Psoas muscle (tissue), 8 donors: Measurements from ENCODE around the gene PASK. TPM values are rescaled to one million over a fixed set of nuclear protein-coding genes. Genes with fewer than 3 reads are reported as not detected.

Experiments used
- ATAC-seq, 4 donors: fragments of 200-7000 bp; cut with Tn5 transposase; one replicate each; pipeline ENCODE4 v1.9.1; 2020; ENCODE audit warnings: moderate library complexity in 3 of 4, mild to moderate bottlenecking in 2 of 4
- DNase-seq, 2 donors: peaks; one replicate each; pipeline ENCODE4 v3.0.0-alpha.2; 2020
- H3K27ac ChIP-seq: fragments of 200-600 bp; one replicate; pipeline ENCODE4 v1.8.0; 2022
- H3K27me3 ChIP-seq, 3 donors: fragments of 200-600 bp in 1 of 3; one replicate each; pipeline versions ENCODE4 v1.6.1 to v1.8.0; 2013 to 2022; ENCODE audit warnings: low read length in 2 of 3, mild to moderate bottlenecking in 2 of 3, moderate library complexity in 1 of 3; ENCODE audit not compliant: insufficient read depth in 3 of 3
- H3K36me3 ChIP-seq, 2 donors: fragments of 200-600 bp in 1 of 2; one replicate each; pipeline versions ENCODE4 v1.6.1 to v1.8.0; 2013 to 2022; ENCODE audit warnings: low read depth in 1 of 2, mild to moderate bottlenecking in 1 of 2, moderate library complexity in 1 of 2; ENCODE audit not compliant: insufficient read depth in 1 of 2
- H3K4me1 ChIP-seq: fragments of 200-600 bp; one replicate; pipeline ENCODE4 v1.8.0; 2022
- H3K4me3 ChIP-seq: fragments of 200-600 bp; one replicate; pipeline ENCODE4 v1.8.0; 2022; ENCODE audit warnings: mild to moderate bottlenecking
- H3K9me3 ChIP-seq: fragments of 200-600 bp; one replicate; pipeline ENCODE4 v1.8.0; 2022
- WGBS, 3 donors: extraction: QIAGEN DNeasy Blood & Tissue Kit; methylation state at CpG; one replicate each; pipeline versions ENCODE4 v1.1.6 to v1.1.7; 2013; 5-methylcytosine and 5-hydroxymethylcytosine counted together
- intact Hi-C, 2 donors: fragments of 100-400 bp; cut with DNase I; formaldehyde crosslinking; loops; one replicate each; pipeline versions ENCODE4 v1.11.0 to v1.14.2; 2022
- polyA plus RNA-seq, 3 donors: library from polyadenylated mRNA; stranded (reverse); fragments of 200-250 nt; gene quantifications; one replicate each; pipeline ENCODE4 v1.2.3, GENCODE V29; 2013
- total RNA-seq, 4 donors: library from RNA; stranded (reverse); fragmentation: NEBNext Ultra II Directional in 2 of 4; extraction: Animal tissue kit (Norgen Biotek cat#: 25700) in 2 of 4; gene quantifications; one replicate each; pipeline versions ENCODE4 v1.2.1 to v1.2.4, GENCODE V29; 2021 to 2023
- TF ChIP-seq, protein P1 (sequence below): fragments of 200-600 bp; IDR thresholded peaks from one replicate; pipeline ENCODE4 v1.8.0; 2022; ENCODE audit warnings: antibody characterized with exemption
- donor health status: healthy with polysubstance abuse.
- donor health status: DM: no; HTN: no; CAD: no; lungs with moderate emphysema.
- donor health status: Bipolar disorder and iron deficiency.
- donor health status: healthy.
- donor health status: DM: yes; HTN: yes; CAD: no.
- donor health status: DM: no; HTN: no; CAD: no.
- donor health status: DM: no; HTN: no; CAD: no.
- donor health status: DM: yes; HTN: yes; CAD: no.

Gene PASK
- total and polyA plus RNA-seq, 7 donors: 0.41 to 1.9 (median 0.95) TPM

DNA sequence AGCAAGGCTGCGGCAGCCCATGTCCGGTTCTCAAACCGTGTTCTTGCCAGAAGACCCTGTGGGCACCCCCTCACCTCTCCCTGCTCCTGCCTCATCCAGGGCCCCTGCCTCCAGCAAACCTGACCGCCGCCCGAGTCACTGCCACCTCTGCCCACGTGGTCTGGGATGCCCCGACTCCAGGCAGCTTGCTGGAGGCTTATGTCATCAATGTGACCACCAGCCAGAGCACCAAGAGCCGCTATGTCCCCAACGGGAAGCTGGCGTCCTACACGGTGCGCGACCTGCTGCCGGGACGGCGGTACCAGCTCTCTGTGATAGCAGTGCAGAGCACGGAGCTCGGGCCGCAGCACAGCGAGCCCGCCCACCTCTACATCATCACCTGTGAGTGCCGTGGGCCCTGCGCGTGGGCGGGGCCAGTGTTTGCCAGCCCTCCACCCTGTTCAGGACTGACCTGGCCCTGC, 79.4 kb downstream of the PASK start:
- H3K9me3 ChIP-seq: no peaks in the 10 kb centered on the region
- DNase-seq (no peak), ATAC-seq (no peak)
- intact Hi-C loops: no loop called here
- H3K27ac ChIP-seq: no peak overlapping the region
- H3K36me3 ChIP-seq: peaks cover 0 to 88% of the 10 kb centered on the region in 2 donors
- TF ChIP-seq, protein P1, sequence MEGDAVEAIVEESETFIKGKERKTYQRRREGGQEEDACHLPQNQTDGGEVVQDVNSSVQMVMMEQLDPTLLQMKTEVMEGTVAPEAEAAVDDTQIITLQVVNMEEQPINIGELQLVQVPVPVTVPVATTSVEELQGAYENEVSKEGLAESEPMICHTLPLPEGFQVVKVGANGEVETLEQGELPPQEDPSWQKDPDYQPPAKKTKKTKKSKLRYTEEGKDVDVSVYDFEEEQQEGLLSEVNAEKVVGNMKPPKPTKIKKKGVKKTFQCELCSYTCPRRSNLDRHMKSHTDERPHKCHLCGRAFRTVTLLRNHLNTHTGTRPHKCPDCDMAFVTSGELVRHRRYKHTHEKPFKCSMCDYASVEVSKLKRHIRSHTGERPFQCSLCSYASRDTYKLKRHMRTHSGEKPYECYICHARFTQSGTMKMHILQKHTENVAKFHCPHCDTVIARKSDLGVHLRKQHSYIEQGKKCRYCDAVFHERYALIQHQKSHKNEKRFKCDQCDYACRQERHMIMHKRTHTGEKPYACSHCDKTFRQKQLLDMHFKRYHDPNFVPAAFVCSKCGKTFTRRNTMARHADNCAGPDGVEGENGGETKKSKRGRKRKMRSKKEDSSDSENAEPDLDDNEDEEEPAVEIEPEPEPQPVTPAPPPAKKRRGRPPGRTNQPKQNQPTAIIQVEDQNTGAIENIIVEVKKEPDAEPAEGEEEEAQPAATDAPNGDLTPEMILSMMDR: no peak
- H3K4me3 ChIP-seq: no peak overlapping the region
- H3K27me3 ChIP-seq: no peaks in the 10 kb centered on the region
- no peaks in the 10 kb centered on the region for H3K4me1 ChIP-seq
- 71 to 77% (median 73%) methylated on average over 23 to 26 of the region's 26 CpGs for WGBS, 3 donors

DNA sequence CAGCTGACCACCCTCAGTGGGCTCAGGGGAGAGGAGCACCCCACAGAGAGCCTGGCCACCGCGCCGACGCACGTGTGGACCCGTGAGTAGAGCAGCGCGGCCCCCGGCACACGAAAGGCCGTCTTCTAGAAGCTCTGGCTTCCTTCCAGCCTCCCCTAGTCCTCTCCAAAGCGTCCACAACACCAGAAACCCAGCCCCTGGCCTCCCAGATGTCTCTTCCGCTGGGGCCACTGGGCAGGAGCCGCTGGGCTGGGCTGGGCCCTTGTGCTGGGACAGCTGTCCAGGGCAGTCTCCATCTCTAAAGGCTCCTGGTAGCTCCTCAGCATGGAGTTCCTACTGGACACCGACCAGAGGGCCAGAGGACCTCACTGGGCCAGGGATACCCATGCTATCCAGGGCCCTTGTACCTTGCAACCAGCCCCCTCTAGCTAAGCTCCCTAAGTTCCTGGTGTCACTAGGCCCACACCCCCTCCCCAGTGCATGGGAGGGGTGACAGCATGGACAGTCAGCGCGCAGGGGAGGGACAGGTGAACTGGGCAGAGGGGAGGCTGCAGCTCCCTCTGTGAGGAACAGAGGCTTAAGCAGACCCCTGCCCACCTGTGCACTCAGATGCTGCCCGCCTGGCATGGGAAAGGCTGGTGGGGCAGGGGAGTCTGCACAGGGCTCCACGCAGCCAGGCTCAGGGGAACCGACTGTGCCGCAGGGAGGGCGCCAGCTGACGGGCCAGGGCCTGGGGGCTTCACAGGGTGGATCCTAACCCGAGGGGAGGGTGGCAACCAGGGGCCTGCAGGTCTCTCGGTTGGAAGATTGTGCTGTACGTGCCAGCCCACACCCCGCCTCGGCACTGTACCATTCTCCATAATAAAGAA, 80.1 kb downstream of the PASK start:
- ATAC-seq: no peak
- H3K4me3 ChIP-seq: no peak overlapping the region
- H3K4me1 ChIP-seq: no peaks in the 10 kb centered on the region
- H3K27ac ChIP-seq: no peak overlapping the region
- TF ChIP-seq, protein P1: no peak
- WGBS, 3 donors: 90 to 94% (median 93%) methylated on average over 26 to 28 of the region's 28 CpGs
- intact Hi-C loops: no loop called here
- peaks cover 0 to 88% of the 10 kb centered on the region in 2 donors for H3K36me3 ChIP-seq
- no peak for DNase-seq
- no peaks in the 10 kb centered on the region for H3K27me3 ChIP-seq
- no peaks in the 10 kb centered on the region for H3K9me3 ChIP-seq

DNA sequence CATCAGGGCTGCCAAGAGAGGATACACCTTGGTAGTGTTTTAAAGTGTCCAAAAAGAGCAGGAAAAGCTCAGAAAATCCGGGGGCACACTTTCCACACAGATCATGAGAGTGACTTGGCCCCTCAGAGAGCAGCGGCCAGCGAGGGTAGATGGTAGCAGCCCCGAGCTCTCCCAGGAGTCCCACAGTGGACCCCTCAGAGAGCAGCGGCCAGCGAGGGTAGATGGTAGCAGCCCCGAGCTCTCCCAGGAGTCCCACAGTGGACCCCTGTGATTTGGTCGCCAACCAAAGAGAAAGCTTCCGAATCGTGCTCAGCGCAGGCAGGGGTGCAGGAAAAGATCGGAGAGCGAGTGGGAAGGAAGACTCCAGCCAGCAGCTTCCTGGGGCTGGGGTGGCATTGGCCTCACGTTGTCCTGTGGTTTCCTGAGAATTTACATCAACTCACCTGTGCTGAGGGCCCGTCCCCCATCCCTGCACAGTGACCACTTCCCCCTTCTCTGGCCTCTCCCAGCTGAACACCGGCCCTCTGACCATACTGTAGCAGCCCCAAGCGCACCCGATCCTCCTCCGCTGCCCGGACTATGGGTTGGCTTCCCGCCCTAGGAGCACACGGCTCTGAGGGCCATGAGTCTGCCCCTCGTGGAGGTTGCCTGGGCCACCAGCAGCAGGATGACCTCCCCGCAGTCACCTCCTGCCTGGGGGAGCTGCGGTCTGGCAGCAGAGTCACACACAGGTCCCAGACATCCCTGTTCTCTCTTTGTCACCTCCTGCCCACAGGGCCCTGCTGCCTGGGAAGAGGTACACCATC, 80.9 kb downstream of the PASK start:
- DNase-seq (no peak), ATAC-seq (no peak)

DNA sequence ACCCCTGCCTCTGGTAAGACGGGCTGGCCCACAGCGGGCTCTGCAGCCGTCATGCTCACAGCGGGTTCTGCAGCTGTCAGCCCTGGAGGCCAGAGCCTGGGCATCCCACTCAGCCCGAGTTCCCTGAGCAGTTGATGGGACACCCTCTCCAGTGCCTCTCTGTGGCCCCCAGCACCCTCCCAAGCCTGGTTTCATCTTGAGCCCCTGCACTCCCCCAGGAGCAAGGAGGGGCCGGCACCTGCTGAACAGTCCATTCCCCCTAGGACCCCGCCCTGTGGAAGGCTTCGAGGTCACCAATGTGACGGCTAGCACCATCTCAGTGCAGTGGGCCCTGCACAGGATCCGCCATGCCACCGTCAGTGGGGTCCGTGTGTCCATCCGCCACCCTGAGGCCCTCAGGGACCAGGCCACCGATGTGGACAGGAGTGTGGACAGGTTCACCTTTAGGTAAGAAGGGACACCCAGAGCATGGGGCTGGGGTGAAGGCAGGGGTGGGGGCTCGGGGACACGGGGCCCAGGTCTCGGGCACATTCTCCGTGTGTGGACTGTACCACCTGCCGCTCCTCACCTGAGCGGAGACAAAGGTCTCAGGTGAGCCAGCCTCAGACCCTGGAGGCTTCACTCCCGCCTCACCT, 81.7 kb downstream of the PASK start:
- no peaks in the 10 kb centered on the region for H3K27me3 ChIP-seq
- WGBS, 3 donors: 91 to 93% (median 92%) methylated on average over 21 of the region's 21 CpGs
- ATAC-seq (no peak), DNase-seq (no peak)
- H3K36me3 ChIP-seq: peaks cover 0 to 73% of the 10 kb centered on the region in 2 donors
- no peak overlapping the region for H3K27ac ChIP-seq
- TF ChIP-seq, protein P1: no peak
- no peaks in the 10 kb centered on the region for H3K9me3 ChIP-seq
- intact Hi-C loops: no loop called here
- no peak overlapping the region for H3K4me3 ChIP-seq
- no peaks in the 10 kb centered on the region for H3K4me1 ChIP-seq

More for the DNA sequence above, 80.9 kb downstream of the PASK start:
- TF ChIP-seq, protein P1: no peak
- intact Hi-C loops: no loop called here
- H3K27ac ChIP-seq: no peak overlapping the region
- H3K36me3 ChIP-seq: peaks cover 0 to 80% of the 10 kb centered on the region in 2 donors
- H3K4me1 ChIP-seq: no peaks in the 10 kb centered on the region
- WGBS, 3 donors: 84 to 89% (median 86%) methylated on average over 25 of the region's 25 CpGs
- H3K27me3 ChIP-seq: no peaks in the 10 kb centered on the region
- no peaks in the 10 kb centered on the region for H3K9me3 ChIP-seq
- no peak overlapping the region for H3K4me3 ChIP-seq
